LoVo (cell line): ENCODE measurements around the gene MCU.

Experiments used
- DNase-seq: peaks from one replicate; pipeline ENCODE4 v3.0.0-alpha.2; 2016; ENCODE audit warnings: low spot score

MCU gene

GRCh38 chr10:72846238-72846637 lies 154.3 kb downstream of the MCU start:
- DNase-seq: no peak

DNA sequence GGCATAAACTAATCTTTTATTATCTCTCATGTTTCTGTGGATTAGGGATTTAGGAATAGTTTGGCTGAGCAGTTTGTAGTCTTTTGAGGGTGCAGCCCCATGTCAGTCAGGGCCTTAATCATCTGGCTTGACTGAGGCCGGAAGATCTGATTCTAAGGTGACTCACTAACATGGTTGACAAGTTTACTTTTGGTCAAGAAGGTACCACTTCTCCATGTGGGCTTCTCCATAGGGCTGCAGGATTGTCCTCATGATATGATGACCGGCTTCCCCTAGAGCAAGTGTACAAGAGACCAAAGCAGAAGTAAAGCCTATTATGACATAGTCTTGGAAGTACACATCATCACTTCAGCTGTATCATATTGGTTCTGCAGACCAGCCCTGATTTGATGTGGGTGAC lies 155.7 kb downstream of the MCU start:
- DNase-seq: no peak

DNA sequence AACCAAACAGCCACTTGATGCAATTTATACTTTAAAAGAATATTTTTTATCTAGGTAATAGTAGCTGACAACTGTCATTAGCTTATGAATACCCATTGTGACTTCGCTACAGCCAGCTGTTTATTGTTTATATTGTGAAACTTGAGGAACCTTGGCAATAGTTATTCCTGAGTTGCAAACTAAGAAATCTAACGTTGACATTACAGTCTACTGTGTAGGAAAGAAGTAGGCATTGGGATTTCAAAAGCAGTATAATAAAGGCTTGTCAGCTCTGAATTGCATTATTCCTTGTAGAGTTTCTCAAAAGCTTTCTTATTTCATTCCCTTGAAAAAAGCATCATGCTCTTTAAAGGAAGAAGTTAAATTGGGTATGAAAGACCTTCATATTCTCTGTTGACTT lies 158.9 kb downstream of the MCU start:
- DNase-seq: no peak

GRCh38 chr10:72851509-72851908 lies 159.6 kb downstream of the MCU start:
- DNase-seq: no peak

GRCh38 chr10:72852508-72852907 lies 160.6 kb downstream of the MCU start:
- no peak for DNase-seq

- no peak for DNase-seq
Measured at GRCh38 chr10:72855129-72855528, 163.2 kb downstream of the MCU start.

DNA sequence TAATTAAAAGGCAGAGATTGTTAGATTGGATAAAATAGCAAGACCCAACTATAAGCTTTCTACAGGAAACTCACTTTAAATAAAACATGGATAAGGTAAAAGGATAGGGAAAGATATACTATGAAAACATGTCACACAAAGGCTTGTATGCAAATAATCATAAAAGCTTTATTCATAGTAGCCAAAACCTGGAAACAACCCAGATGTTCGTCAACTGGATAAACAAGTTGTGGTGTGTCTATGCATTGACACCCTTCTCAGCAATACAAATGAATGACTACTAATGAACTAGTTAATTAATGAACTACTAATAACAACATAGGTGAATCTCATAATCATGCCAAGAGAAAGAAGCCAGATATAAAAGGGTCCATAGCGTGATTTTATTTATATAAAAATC lies 163.8 kb downstream of the MCU start:
- DNase-seq: no peak

- no peak for DNase-seq
Measured at GRCh38 chr10:72858067-72858466, 166.1 kb downstream of the MCU start.

GRCh38 chr10:72862957-72863356 lies 171.0 kb downstream of the MCU start:
- no peak for DNase-seq

- peak; percentile 42 for DNase-seq
Measured at GRCh38 chr10:72875250-72876055, 183.5 kb downstream of the MCU start.

- DNase-seq: no peak
Measured at GRCh38 chr10:72879245-72879644, 187.3 kb downstream of the MCU start.

DNA sequence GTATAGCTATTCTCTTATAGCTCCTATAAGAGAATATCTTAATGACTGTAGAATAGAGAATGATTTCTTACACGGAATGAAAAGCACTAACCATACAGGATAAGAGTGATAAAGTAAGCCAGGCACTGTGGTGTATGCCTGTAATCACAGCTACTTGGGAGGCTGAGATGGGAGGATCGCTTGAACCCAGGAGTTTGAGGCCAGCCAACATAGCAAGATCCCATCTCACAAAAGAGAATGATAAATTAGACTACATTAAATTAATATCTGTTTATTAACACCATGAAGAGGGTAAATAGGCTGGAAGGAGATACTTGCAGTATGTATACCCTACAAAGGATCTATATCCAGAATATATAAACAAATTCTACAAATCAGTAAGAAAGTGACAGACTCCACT lies 189.3 kb downstream of the MCU start:
- no peak for DNase-seq

DNA sequence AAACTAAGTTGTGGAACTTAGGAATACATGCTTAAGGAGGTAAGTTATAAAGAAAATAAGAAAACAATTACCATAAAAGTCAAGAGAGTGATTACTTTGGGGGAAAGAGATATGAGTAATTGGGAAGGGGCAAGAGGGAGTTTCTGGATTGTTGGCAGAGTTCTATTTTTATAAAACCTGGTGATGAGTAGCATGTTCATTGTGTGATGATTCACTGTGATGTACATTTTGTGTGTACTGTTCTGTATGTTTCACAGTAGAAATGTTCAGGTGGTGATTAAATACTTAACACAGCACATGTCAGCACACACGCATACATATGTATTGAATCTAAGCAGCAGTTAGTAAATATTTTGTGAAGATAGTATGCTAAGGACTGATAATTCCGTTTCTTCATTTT lies 191.9 kb downstream of the MCU start:
- DNase-seq: no peak

DNA sequence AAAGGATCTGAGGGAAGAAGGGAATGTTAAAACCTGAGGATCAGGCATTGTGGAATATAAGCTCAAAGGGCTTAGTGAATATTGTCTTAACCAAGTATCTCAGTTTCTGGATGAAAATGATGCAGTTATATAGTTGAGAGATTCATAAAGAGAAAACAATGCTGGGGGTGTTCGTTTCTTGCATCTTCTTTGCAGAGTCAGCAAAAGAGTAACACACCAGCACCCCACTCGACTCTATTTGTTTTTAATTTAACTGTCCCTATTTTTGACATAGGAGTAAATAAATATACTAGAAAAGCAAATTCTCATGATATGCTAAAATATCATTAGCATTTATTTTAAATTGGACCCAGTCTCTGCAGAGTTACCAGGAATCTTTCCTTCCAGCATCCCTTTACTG lies 194.0 kb downstream of the MCU start:
- no peak for DNase-seq

GRCh38 chr10:72886621-72887020 lies 194.7 kb downstream of the MCU start:
- no peak for DNase-seq

DNA sequence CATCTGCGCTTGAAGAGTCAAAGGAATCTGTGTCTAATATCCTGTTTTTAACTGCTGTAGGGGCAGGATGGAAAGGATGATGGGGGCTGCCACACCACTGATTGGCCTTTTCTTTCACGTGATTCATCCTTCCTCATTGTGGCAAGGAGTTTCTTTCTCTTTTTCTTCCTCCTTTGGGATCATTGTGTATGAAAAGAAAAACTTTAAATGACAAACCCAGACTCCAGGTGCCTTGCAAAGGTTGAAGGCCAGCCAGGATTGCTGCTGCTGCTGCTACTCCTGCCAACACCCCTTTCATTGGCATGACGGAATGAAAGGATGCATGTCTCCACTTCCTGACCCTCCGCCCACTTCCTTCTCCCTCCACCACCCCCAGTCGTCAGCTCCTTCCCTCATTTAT lies 195.1 kb downstream of the MCU start:
- no peak for DNase-seq

- DNase-seq: no peak
Measured at GRCh38 chr10:72888151-72888638, 196.3 kb downstream of the MCU start.

DNA sequence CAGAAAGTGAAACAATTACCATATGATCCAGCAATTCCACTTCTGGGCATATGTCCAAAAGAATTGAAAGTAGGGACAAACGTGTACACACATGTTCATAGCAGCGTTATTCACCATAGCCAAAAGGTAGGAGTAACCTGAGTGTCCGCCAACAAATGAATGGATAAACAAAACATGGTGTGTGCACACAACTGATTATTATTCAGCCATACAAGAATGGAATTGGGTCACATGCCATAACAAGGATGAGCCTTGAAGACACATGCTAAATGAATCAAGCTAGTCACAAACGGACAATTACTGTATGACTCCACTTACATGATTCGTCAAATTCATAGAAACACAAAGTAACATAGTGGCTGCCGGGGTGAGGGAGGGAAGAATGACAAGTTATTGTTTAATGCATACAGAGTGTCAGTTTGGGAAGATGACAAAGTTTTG lies 197.5 kb downstream of the MCU start:
- DNase-seq: no peak

- no peak for DNase-seq
Measured at GRCh38 chr10:72890086-72890485, 198.1 kb downstream of the MCU start.

DNA sequence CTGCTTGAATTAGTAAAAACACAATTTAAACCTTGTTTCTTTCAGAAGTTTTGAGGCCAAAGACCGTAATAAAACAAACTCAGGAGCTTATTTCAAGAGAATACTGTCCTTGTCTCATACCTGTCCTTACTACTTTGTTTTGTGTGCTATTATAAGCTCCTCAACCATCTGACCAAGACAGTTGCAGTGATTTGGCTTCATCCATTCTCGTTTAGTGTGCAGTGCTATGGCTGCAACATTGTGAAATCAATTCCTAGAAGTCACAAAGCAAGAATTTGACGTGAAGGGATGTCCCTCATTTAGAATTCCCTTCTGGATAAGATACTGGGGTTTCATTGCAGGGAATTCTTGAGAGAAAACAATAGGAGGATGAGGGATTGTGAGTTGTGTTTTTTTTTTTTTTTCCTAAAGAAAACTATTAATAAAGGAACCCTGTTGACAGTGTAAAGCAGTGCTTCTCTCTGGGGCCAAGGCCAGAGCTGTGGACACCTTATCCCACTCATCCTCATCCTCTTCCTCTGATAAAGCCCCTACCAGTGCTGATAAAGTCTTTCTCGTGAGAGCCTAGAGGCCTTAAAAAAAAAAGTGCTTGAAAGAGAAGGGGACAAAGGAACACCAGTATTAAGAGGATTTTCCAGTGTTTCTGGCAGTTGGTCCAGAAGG lies 201.3 kb downstream of the MCU start, which contains the start of gene OIT3:
Gene OIT3, plus strand, starts transcription at position 604 of the 663 bp plus-strand sequence. CDS start 60 bp downstream, outside the sequence.
- no peak for DNase-seq

DNA sequence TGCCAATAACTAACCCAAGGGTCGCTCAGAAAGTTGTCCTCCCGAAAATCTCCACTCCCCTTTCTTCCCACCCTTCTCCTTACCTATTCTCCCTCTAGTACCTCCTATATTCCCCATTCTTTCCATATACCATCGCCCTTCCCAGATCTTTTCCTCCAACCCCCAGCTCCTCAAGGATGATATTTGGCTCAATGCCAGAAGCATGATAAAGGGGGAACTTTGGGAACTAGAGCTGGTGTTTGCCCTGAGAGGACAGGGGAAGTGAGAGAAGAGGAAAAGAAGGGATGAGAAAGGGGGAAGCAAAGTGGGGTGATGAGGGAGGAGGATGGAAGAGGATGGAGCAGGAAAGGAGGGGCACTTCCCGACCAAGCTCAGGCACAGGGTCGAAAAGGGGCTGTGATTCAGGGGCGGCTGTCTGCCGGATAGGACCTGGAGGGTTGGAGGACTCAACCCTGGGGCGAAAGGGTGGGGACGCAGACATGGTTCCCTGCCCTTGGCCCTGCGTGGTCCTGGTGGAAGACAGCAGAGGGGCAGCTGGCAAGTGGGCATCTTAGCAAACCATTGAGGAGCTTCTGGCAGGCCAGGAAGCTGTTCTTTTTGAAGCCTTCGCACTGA lies 203.4 kb downstream of the MCU start:
- DNase-seq: no peak

DNA sequence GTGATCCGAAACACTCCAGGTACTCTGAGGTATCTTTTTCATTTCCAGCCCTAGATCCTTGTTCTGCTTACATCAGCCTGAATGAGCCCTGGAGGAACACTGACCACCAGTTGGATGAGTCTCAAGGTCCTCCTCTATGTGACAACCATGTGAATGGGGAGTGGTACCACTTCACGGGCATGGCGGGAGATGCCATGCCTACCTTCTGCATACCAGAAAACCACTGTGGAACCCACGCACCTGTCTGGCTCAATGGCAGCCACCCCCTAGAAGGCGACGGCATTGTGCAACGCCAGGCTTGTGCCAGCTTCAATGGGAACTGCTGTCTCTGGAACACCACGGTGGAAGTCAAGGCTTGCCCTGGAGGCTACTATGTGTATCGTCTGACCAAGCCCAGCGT lies 206.7 kb downstream of the MCU start:
- DNase-seq: no peak

DNA sequence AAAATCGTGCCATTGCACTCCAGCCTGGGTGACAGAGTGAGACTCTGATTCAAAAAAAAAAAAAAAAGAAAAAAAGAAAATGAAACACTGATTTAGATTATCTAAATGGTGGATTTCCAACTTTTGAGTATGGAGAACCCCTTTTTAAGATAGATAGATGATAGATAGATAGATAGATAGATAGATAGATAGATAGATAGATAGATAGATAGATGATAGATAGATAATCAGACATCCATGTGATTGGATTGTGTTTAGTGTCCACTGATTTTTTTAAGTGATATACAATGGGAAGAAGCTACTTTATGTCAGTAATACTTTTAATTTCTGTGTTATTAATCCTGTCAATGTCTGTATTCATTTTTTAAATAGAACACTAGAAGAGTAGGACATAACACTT lies 207.6 kb downstream of the MCU start:
- no peak for DNase-seq
